ENCODE data around the gene SPG21.

DNA sequence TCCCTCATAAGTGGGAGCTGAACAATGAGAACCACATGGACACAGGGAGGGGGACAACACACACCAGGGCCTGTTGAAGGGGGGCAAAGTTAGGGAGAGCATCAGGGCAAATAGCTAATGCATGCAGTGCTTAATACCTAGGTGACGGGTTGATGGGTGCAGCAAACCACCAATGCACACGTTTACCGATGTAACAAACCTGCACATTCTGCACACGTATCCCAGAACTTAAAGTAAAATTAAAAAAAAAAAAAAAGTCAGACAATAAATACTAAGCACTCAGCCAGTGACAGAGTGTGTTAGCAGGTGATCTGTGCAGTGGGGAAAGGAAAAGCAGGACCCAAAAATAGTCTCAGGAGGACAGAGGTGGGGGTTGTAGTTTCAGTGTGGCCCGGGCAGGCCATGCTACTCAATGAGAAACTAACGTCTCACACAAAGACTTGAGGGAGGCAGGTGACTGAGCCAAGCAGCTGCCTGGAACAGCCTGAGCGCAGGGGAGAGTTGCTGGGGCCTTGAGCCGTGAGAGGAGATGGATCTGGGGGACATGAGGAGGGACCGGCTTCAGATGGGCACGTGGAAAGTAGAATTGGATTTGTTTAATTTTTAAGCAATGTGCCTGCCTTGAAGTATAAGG, 59.6 kb downstream of the SPG21 start:
- TF ChIP-seq, protein P1, sequence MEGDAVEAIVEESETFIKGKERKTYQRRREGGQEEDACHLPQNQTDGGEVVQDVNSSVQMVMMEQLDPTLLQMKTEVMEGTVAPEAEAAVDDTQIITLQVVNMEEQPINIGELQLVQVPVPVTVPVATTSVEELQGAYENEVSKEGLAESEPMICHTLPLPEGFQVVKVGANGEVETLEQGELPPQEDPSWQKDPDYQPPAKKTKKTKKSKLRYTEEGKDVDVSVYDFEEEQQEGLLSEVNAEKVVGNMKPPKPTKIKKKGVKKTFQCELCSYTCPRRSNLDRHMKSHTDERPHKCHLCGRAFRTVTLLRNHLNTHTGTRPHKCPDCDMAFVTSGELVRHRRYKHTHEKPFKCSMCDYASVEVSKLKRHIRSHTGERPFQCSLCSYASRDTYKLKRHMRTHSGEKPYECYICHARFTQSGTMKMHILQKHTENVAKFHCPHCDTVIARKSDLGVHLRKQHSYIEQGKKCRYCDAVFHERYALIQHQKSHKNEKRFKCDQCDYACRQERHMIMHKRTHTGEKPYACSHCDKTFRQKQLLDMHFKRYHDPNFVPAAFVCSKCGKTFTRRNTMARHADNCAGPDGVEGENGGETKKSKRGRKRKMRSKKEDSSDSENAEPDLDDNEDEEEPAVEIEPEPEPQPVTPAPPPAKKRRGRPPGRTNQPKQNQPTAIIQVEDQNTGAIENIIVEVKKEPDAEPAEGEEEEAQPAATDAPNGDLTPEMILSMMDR (IDR thresholded peaks at IDR 0.05): no peak
- no peak for TF ChIP-seq POLR2A (IDR thresholded peaks at IDR 0.05)
